Gastroesophageal sphincter (tissue), 4 donors: Measurements from ENCODE around the gene STON2. TPM values are rescaled to one million over a fixed set of nuclear protein-coding genes. Genes with fewer than 3 reads are reported as not detected.

Experiments used
- ATAC-seq: fragments of 150-250 bp; one replicate; pipeline ENCODE4 v1.9.1; 2016; ENCODE audit warnings: mild to moderate bottlenecking, moderate library complexity
- H3K27ac ChIP-seq, 4 donors: fragments of 200-600 bp; sonication (generic) in 3 of 4; 1 replicate in 3 of 4; 2 replicates in 1 of 4; pipeline ENCODE4 v1.5.1; 2016 to 2019
- H3K27me3 ChIP-seq: fragments of 200-600 bp; sonication (generic); one replicate; pipeline ENCODE4 v1.5.1; 2019
- H3K36me3 ChIP-seq, 2 donors: fragments of 200-600 bp; sonication (generic); one replicate each; pipeline ENCODE4 v1.5.1; 2019; ENCODE audit warnings: control low read depth in 1 of 2
- H3K4me1 ChIP-seq, 3 donors: fragments of 200-600 bp; sonication (generic); 1 replicate in 2 of 3; 2 replicates in 1 of 3; pipeline ENCODE4 v1.5.1; 2016 to 2019; ENCODE audit warnings: control low read depth in 2 of 3
- H3K4me3 ChIP-seq, 2 donors: fragments of 200-600 bp; sonication (generic); one replicate each; pipeline ENCODE4 v1.5.1; 2019; ENCODE audit warnings: mild to moderate bottlenecking in 1 of 2, moderate library complexity in 1 of 2
- H3K9me3 ChIP-seq, 3 donors: fragments of 200-600 bp; sonication (generic); one replicate each; pipeline ENCODE4 v1.5.1; 2017 to 2019; ENCODE audit warnings: control low read depth in 2 of 3
- EP300 ChIP-seq: sonication (generic); formaldehyde crosslinking; IDR thresholded peaks from one replicate; pipeline ENCODE4 v1.6.1; 2017; ENCODE audit warnings: antibody characterized with exemption, mild to moderate bottlenecking
- POLR2A ChIP-seq, 2 donors: fragments of 450-650 bp; IDR thresholded peaks; one replicate each; pipeline ENCODE4 v1.6.1; 2017; ENCODE audit warnings: antibody characterized with exemption in 2 of 2, mild to moderate bottlenecking in 2 of 2, moderate library complexity in 1 of 2
- POLR2AphosphoS5 ChIP-seq: sonication (generic); formaldehyde crosslinking; IDR thresholded peaks from one replicate; pipeline ENCODE4 v1.6.1; 2017; ENCODE audit warnings: antibody characterized with exemption
- WGBS, 2 donors: methylation state at CpG; one replicate each; pipeline ENCODE4 v1.1.5; 2018; ENCODE audit warnings: low coverage in 1 of 2; 5-methylcytosine and 5-hydroxymethylcytosine counted together
- total RNA-seq, 4 donors: library from RNA; depleted of rRNA; stranded (reverse); fragments of >200 nt; gene quantifications; one replicate each; pipeline ENCODE4 v1.1.0, GENCODE V29; 2016
- TF ChIP-seq, protein P1 (sequence below), 4 experiments: fragments of 200-600 bp in 2 of 4; fragments of 450-650 bp in 2 of 4; sonication (generic) in 1 of 4; IDR thresholded peaks; one replicate each; pipeline ENCODE4 v1.5.1; 2017 to 2019; ENCODE audit warnings: antibody characterized with exemption in 4 of 4, mild to moderate bottlenecking in 2 of 4, moderate library complexity in 2 of 4

The STON2 gene
- total RNA-seq, 4 donors from 2014 or later: 2.8 to 11.6 (median 11.5) TPM

DNA sequence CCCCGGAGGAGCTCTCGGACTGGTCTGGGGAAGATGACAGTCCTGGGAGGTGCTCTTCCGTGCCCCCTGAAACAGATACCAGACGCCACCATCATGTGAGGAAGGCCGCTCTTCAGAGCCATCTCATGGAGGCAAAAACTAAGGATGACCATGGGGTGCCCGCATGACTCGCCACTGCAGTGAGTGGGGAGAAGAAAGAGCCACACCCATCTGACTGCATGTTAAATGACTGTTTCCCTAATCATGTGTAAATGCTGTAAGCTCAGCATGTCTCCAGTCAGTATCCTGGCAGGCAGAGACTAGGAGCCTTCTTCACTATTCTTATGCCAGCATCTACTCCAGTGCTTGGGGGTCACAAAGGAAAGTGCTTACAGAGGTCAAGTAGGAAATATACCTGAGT, 4.0 kb downstream of the STON2 start:
- no peak for ATAC-seq
- no peak overlapping the region for H3K27ac ChIP-seq
- WGBS, 2 donors: 100% methylated on average over 2 of the region's 7 CpGs; no CpG with 5 or more reads in 1 of the 2 donors
- peaks cover 0 to 6% of the 10 kb centered on the region in 2 donors for H3K36me3 ChIP-seq
- peaks cover 0 to 12% (median 0%) of the 10 kb centered on the region in 3 donors for H3K9me3 ChIP-seq
- H3K27me3 ChIP-seq: no peaks in the 10 kb centered on the region
- H3K4me3 ChIP-seq: no peak overlapping the region
- H3K4me1 ChIP-seq: no peaks in the 10 kb centered on the region
- TF ChIP-seq, protein P1, sequence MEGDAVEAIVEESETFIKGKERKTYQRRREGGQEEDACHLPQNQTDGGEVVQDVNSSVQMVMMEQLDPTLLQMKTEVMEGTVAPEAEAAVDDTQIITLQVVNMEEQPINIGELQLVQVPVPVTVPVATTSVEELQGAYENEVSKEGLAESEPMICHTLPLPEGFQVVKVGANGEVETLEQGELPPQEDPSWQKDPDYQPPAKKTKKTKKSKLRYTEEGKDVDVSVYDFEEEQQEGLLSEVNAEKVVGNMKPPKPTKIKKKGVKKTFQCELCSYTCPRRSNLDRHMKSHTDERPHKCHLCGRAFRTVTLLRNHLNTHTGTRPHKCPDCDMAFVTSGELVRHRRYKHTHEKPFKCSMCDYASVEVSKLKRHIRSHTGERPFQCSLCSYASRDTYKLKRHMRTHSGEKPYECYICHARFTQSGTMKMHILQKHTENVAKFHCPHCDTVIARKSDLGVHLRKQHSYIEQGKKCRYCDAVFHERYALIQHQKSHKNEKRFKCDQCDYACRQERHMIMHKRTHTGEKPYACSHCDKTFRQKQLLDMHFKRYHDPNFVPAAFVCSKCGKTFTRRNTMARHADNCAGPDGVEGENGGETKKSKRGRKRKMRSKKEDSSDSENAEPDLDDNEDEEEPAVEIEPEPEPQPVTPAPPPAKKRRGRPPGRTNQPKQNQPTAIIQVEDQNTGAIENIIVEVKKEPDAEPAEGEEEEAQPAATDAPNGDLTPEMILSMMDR (IDR thresholded peaks at IDR 0.05): no peak
- no peak for TF ChIP-seq EP300
- TF ChIP-seq POLR2AphosphoS5: no peak
- no peak for TF ChIP-seq POLR2A (IDR thresholded peaks at IDR 0.05)

DNA sequence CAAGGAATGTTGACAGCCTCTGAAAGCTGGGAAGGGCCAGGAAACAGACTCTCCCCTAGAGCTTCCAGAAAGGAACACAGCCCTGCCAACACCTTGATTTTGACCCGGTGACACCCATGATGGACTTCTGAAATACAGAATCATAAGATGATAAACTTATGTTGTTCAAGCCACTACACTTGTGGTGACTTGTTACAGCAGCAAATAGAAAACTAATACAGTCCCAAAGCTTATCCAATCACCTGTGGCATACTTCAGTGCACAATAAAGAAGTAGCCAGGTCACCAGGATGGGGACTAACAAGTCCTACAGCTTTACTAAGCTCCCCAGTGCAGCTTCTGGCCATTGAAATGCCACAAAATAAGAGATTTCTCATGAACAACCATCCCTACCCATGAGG, 5.4 kb downstream of the STON2 start:
- WGBS, 2 donors: 100% methylated on average over 1 of the region's 1 CpG; no CpG with 5 or more reads in 1 of the 2 donors
- no peaks in the 10 kb centered on the region for H3K4me1 ChIP-seq
- H3K4me3 ChIP-seq: no peak overlapping the region
- peaks cover 0 to 6% of the 10 kb centered on the region in 2 donors for H3K36me3 ChIP-seq
- no peak overlapping the region for H3K27ac ChIP-seq
- peaks cover 0 to 12% (median 0%) of the 10 kb centered on the region in 3 donors for H3K9me3 ChIP-seq
- no peak for ATAC-seq
- no peaks in the 10 kb centered on the region for H3K27me3 ChIP-seq
- TF ChIP-seq POLR2A (IDR thresholded peaks at IDR 0.05) (no peak), POLR2AphosphoS5 (no peak), EP300 (no peak)
- TF ChIP-seq, protein P1 (IDR thresholded peaks at IDR 0.05): no peak

DNA sequence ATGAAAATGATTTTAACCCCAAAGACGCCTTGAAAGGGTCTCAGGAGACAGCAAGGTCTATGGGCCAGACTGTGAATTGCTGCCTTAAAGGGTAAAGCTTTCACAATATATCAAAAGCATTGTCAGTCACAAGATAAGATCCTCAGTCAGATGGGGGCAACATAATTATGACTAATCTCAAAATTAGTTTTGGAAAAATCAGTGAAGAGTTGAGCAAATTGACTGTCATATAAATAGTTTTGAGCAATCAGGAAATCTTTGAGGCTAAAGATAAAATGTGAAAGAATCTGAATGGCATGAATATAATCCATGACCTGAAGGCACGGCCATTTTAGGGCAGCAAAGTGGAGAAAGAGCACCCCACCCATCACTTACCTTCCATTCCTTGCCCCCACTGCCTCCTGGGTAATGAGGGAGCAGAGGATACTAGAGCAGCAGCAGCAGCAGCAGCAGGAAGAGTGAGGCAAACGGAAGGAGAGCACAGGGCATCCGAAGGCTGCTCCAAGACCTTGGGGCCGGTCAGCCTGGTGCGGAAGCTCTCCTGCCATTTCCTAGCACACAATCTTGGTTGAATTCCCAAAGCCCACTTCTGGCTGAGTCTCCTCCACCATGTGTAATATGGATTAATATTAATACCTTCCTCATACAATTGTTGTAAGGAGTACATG, 7.0 kb downstream of the STON2 start:
- Histone ChIP-seq H3K36me3 (peaks cover 0 to 6% of the 10 kb centered on the region in 2 donors), H3K4me3 (no peak overlapping the region), H3K27ac (no peak overlapping the region), H3K4me1 (no peaks in the 10 kb centered on the region), H3K9me3 (peaks cover 0 to 12% (median 0%) of the 10 kb centered on the region in 3 donors), H3K27me3 (no peaks in the 10 kb centered on the region)
- 55 to 63% methylated on average over 2 to 6 of the region's 6 CpGs for WGBS, 2 donors
- TF ChIP-seq POLR2A (IDR thresholded peaks at IDR 0.05) (no peak), EP300 (no peak), POLR2AphosphoS5 (no peak)
- TF ChIP-seq, protein P1 (IDR thresholded peaks at IDR 0.05): no peak
- ATAC-seq: no peak

DNA sequence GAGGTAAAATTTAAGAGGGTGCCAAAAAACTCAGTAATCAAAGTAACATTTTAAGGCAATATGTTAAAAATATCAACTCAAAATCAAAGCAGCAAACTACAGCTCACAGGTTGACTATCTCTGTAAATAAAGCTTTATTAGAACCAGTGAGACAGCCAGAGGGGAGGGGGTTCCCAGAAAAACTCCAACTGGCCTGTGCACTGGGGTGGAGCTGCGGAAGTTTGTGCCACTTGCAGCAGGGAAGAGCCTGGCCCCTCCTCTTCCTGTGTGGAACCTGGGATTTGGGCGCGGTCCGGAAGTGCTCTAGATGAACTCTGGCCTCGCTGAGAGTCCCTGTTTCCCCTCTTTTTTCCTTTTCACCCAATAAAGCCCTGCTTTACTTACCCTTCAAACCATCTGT, 8.1 kb downstream of the STON2 start:
- H3K27me3 ChIP-seq: no peaks in the 10 kb centered on the region
- ATAC-seq: no peak
- no peaks in the 10 kb centered on the region for H3K4me1 ChIP-seq
- H3K27ac ChIP-seq: no peak overlapping the region
- H3K4me3 ChIP-seq: no peak overlapping the region
- peaks cover 0 to 6% of the 10 kb centered on the region in 2 donors for H3K36me3 ChIP-seq
- TF ChIP-seq, protein P1 (IDR thresholded peaks at IDR 0.05): no peak
- TF ChIP-seq EP300 (no peak), POLR2AphosphoS5 (no peak), POLR2A (IDR thresholded peaks at IDR 0.05) (no peak)
- peaks cover 0 to 12% (median 0%) of the 10 kb centered on the region in 3 donors for H3K9me3 ChIP-seq
- WGBS, 2 donors: 57 to 96% methylated on average over 3 to 5 of the region's 5 CpGs

DNA sequence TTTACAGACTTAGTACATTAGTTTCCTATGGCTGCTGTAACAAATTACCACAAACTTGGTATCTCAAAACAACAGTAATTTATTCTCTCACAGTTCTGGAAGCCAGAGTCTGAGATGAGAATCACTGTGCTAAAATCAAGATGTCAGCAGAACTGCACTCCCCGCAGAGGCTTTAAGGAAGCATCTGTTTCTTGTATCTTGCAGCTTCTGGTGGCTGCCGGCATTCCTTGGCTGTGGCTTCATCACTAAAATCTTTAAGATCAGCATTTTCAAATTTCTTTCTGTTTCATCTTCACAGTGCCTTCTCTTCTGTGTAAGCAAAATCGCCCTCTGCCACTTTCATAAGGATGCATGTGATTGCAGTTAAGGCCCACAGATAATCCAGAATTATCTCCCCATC, 9.4 kb downstream of the STON2 start:
- ATAC-seq: no peak
- Histone ChIP-seq H3K9me3 (peaks cover 0 to 12% (median 0%) of the 10 kb centered on the region in 3 donors), H3K4me3 (no peak overlapping the region), H3K27ac (no peak overlapping the region), H3K36me3 (peaks cover 0 to 4% of the 10 kb centered on the region in 2 donors), H3K27me3 (no peaks in the 10 kb centered on the region), H3K4me1 (no peaks in the 10 kb centered on the region)
- 43 to 58% methylated on average over 2 to 3 of the region's 3 CpGs for WGBS, 2 donors
- TF ChIP-seq EP300 (no peak), POLR2A (IDR thresholded peaks at IDR 0.05) (no peak), POLR2AphosphoS5 (no peak)
- TF ChIP-seq, protein P1 (IDR thresholded peaks at IDR 0.05): no peak
